WTC11 (cell line): ENCODE data around the gene MAMLD1.

ENCODE experiments used
- FOXJ3 ChIP-seq: sonication (generic); formaldehyde crosslinking; IDR thresholded peaks from 2 replicates; pipeline ENCODE4 v1.9.0; 2021; ENCODE audit warnings: missing genetic modification reagents, mild to moderate bottlenecking, borderline replicate concordance
- IRF2 ChIP-seq: sonication (generic); formaldehyde crosslinking; IDR thresholded peaks from 2 replicates; pipeline ENCODE4 v1.8.0; 2022; ENCODE audit warnings: low read depth, missing genetic modification reagents, borderline replicate concordance

DNA sequence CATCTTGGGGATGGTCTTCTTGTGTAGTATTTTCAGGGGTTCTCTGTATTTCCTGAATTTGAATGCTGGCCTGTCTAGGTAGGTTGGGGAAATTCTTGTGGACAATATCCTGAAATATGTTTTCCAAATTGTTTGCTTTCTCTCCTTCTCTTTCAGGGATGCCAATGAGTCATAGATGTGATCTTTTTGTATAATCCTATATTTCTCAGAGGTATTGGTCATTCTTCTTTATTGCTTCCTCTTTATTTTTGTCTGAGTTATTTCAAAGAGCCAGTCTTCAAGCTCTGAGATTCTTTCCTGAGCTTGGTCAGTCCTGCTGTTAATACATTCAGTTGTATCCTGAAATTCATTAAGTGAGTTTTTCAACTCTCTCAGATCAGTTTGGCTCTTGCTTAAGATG, 73.1 kb downstream of the MAMLD1 start:
- no peak for TF ChIP-seq FOXJ3
- no peak for TF ChIP-seq IRF2 (CRISPR knock-in tag)
